ENCODE results near the gene DLGAP1. TPM values are rescaled to one million over a fixed set of nuclear protein-coding genes. Genes with fewer than 3 reads are reported as not detected.

The DLGAP1 gene
- total RNA-seq, 1 experiment from 2014 or later: 23.2 TPM

DNA sequence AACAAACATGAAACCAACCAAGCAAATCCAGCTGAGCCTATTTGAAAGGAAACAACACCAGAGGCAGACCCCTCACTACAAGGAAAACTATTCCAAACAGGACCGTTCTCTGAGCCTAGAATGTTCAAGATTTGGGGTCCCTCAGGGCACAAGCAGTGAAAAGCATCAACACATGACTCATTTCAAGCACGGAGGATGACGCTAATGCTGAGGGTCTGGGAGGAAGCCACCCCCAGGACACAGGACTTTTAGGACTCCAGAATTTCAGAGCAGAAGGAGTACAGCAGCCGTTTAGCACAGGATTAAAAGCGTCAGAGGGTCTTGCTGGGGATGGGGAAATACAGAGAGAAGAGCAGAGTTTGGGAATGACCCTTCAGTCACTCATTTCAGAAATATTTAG is 168.9 kb downstream of the DLGAP1 start:
- Histone ChIP-seq H3K4ac (ENCODE audit: low read depth, low read length) (no peak overlapping the region), H4K8ac (replicated peaks; ENCODE audit: insufficient read length, low read depth, low read length) (no peak overlapping the region)
- WGBS (ENCODE audit: extremely low coverage, insufficient read length, low lambda C conversion rate): no CpG with 5 or more reads among the region's 5 CpGs

More for the DNA sequence above, 168.9 kb downstream of the DLGAP1 start:
- Histone ChIP-seq H4K5ac (ENCODE audit: insufficient read length, low read depth, low read length) (no peak overlapping the region), H2BK120ac (ENCODE audit: low read depth, low read length, poor library complexity, severe bottlenecking) (no peak overlapping the region), H3K9me3 (ENCODE audit: control insufficient read depth, low read depth, low read length) (no peaks in the 10 kb centered on the region), H4K20me1 (ENCODE audit: control insufficient read depth, insufficient read depth, insufficient read length) (no peaks in the 10 kb centered on the region), H3K27ac (ENCODE audit: insufficient read length, low read depth, low read length) (no peak overlapping the region), H3K18ac (ENCODE audit: insufficient read length, low read depth, low read length) (no peak overlapping the region), H2BK5ac (ENCODE audit: insufficient read length, low read length) (no peak overlapping the region), H3K14ac (ENCODE audit: insufficient read depth, low read length) (no peak overlapping the region), H3K79me1 (ENCODE audit: insufficient read depth, low read depth, low read length, poor library complexity, severe bottlenecking) (no peaks in the 10 kb centered on the region), H3K23ac (ENCODE audit: insufficient read length, low read depth, low read length) (no peak overlapping the region), H3K79me2 (ENCODE audit: insufficient read depth, low read length) (no peaks in the 10 kb centered on the region), H3K4me2 (ENCODE audit: insufficient read depth, insufficient read length, low read length) (no peak overlapping the region), H3K27me3 (ENCODE audit: insufficient read depth, low read length) (no peaks in the 10 kb centered on the region), H3K4me1 (ENCODE audit: insufficient read depth, low read length) (peaks cover 8% of the 10 kb centered on the region), H2BK20ac (ENCODE audit: low read depth, low read length, poor library complexity, severe bottlenecking) (no peak overlapping the region), H3T11ph (ENCODE audit: low read length) (no peak overlapping the region), H3K56ac (ENCODE audit: insufficient read length, low read depth, low read length) (no peak overlapping the region), H2BK15ac (ENCODE audit: low read depth, low read length) (no peak overlapping the region), H3K23me2 (ENCODE audit: insufficient read length, low read depth, low read length, poor library complexity, severe bottlenecking) (no peaks in the 10 kb centered on the region), H2AFZ (ENCODE audit: low read length) (no peak overlapping the region), H2AK5ac (ENCODE audit: insufficient read length, low read length) (no peak overlapping the region), H2BK12ac (ENCODE audit: insufficient read length, low read depth, low read length) (no peak overlapping the region), H3K9ac (ENCODE audit: extremely low read depth, insufficient read length, low read length) (no peak overlapping the region), H4K91ac (ENCODE audit: insufficient read length, low read depth, low read length) (no peak overlapping the region)
- H3K4me1 Mint-ChIP-seq: peaks cover 19 to 24% of the 10 kb centered on the region in 2 experiments
- H3K36me3 Mint-ChIP-seq (ENCODE audit: insufficient read depth in 1 of 3, low read depth in 3 of 3): peaks cover 0 to 2% (median 0%) of the 10 kb centered on the region in 3 experiments; a peak in 1 of 7 replicates
- no peak overlapping the region for H3K4me3 Mint-ChIP-seq
- no peak for DNase-seq
- H3K9me3 Mint-ChIP-seq: peaks cover 0 to 3% of the 10 kb centered on the region in 2 experiments; a peak in 1 of 5 replicates
- H3K27me3 Mint-ChIP-seq (ENCODE audit: low read depth): no peaks in the 10 kb centered on the region
- H3K27ac Mint-ChIP-seq: peak overlapping the region in 2 of 3 experiments; percentile 8 to 25; a peak in 2 of 7 replicates
- TF ChIP-seq, protein P1, sequence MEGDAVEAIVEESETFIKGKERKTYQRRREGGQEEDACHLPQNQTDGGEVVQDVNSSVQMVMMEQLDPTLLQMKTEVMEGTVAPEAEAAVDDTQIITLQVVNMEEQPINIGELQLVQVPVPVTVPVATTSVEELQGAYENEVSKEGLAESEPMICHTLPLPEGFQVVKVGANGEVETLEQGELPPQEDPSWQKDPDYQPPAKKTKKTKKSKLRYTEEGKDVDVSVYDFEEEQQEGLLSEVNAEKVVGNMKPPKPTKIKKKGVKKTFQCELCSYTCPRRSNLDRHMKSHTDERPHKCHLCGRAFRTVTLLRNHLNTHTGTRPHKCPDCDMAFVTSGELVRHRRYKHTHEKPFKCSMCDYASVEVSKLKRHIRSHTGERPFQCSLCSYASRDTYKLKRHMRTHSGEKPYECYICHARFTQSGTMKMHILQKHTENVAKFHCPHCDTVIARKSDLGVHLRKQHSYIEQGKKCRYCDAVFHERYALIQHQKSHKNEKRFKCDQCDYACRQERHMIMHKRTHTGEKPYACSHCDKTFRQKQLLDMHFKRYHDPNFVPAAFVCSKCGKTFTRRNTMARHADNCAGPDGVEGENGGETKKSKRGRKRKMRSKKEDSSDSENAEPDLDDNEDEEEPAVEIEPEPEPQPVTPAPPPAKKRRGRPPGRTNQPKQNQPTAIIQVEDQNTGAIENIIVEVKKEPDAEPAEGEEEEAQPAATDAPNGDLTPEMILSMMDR (conservative IDR thresholded peaks at IDR 0.05): no peak
